Muscle layer of duodenum (tissue), 2 donors: Measurements from ENCODE around the gene SPON1.

Experiments
- H3K27ac ChIP-seq: one replicate; pipeline ENCODE4 v1.7.0; 2013; ENCODE audit warnings: mild to moderate bottlenecking, low read length
- H3K27me3 ChIP-seq: one replicate; pipeline ENCODE4 v1.7.0; 2013; ENCODE audit warnings: low read depth, mild to moderate bottlenecking, control low read depth, low read length
- H3K36me3 ChIP-seq, 2 donors: one replicate each; pipeline ENCODE4 v1.7.0; 2013; ENCODE audit warnings: low read length in 2 of 2, control low read depth in 1 of 2, mild to moderate bottlenecking in 1 of 2; ENCODE audit not compliant: insufficient read depth in 2 of 2, control insufficient read depth in 1 of 2
- H3K4me1 ChIP-seq, 2 donors: one replicate each; pipeline ENCODE4 v1.7.0; 2013; ENCODE audit warnings: low read length in 2 of 2, mild to moderate bottlenecking in 2 of 2, control low read depth in 1 of 2, moderate library complexity in 1 of 2; ENCODE audit not compliant: insufficient read depth in 2 of 2, control insufficient read depth in 1 of 2
- H3K4me3 ChIP-seq, 2 donors: one replicate each; pipeline ENCODE4 v1.7.0; 2013; ENCODE audit warnings: low read length in 2 of 2, low read depth in 1 of 2, mild to moderate bottlenecking in 1 of 2
- H3K9me3 ChIP-seq, 2 donors: one replicate each; pipeline ENCODE4 v1.7.0; 2013; ENCODE audit warnings: low read length in 2 of 2, control low read depth in 1 of 2, mild to moderate bottlenecking in 1 of 2; ENCODE audit not compliant: control insufficient read depth in 1 of 2
- donor health status: healthy.

SPON1 gene

GRCh38 chr11:14042686-14043465, 80.4 kb downstream of the SPON1 start:
- H3K36me3 ChIP-seq, result no peaks in the 10 kb centered on the region
- H3K27ac ChIP-seq, result no peak overlapping the region
- peaks cover 0 to 15% of the 10 kb centered on the region in 2 donors for H3K4me1 ChIP-seq
- no peaks in the 10 kb centered on the region for H3K9me3 ChIP-seq
- H3K27me3 ChIP-seq, result no peaks in the 10 kb centered on the region
- H3K4me3 ChIP-seq, result no peak overlapping the region

- Histone ChIP-seq H3K27me3 (no peaks in the 10 kb centered on the region), H3K4me3 (no peak overlapping the region), H3K4me1 (peaks cover 0 to 15% of the 10 kb centered on the region in 2 donors)
Measured at GRCh38 chr11:14044916-14045315, 82.4 kb downstream of the SPON1 start.

GRCh38 chr11:14045417-14045816, 82.9 kb downstream of the SPON1 start:
- Histone ChIP-seq H3K4me3 (no peak overlapping the region), H3K27ac (no peak overlapping the region), H3K4me1 (peaks cover 0 to 15% of the 10 kb centered on the region in 2 donors), H3K36me3 (no peaks in the 10 kb centered on the region), H3K9me3 (no peaks in the 10 kb centered on the region), H3K27me3 (no peaks in the 10 kb centered on the region)

More at GRCh38 chr11:14044916-14045315, 82.4 kb downstream of the SPON1 start:
- Histone ChIP-seq H3K9me3 (no peaks in the 10 kb centered on the region), H3K36me3 (no peaks in the 10 kb centered on the region), H3K27ac (no peak overlapping the region)

GRCh38 chr11:14052198-14052597, 89.7 kb downstream of the SPON1 start:
- Histone ChIP-seq H3K36me3 (no peaks in the 10 kb centered on the region), H3K4me1 (peaks cover 5% of the 10 kb centered on the region in 2 donors), H3K4me3 (no peak overlapping the region), H3K27me3 (no peaks in the 10 kb centered on the region), H3K9me3 (no peaks in the 10 kb centered on the region), H3K27ac (no peak overlapping the region)

GRCh38 chr11:14054116-14055107, 91.9 kb downstream of the SPON1 start:
- Histone ChIP-seq H3K4me1 (peaks cover 5% of the 10 kb centered on the region in 2 donors), H3K4me3 (no peak overlapping the region), H3K9me3 (no peaks in the 10 kb centered on the region), H3K27ac (no peak overlapping the region), H3K27me3 (no peaks in the 10 kb centered on the region), H3K36me3 (no peaks in the 10 kb centered on the region)

DNA sequence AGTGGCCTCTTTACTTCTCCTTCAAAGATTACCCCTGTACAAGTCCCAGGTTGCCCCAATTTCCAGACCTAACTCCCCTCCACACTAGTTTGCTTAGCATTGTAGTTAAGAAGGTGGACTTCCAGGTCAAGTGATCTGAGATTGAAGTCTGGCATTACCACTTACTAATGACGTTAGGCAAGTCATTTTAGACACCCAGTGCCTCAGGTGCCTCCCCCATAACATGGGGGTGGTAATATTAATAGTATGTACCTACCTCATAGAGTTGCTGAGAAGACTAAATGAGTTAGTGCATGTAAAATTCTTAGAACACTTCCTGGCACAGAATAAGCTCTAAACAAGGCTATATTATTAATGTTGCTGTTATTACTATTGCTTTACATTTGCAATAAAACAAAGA, 93.4 kb downstream of the SPON1 start:
- Histone ChIP-seq H3K4me1 (peaks cover 5 to 6% of the 10 kb centered on the region in 2 donors), H3K4me3 (no peak overlapping the region), H3K9me3 (no peaks in the 10 kb centered on the region), H3K27ac (no peak overlapping the region), H3K27me3 (no peaks in the 10 kb centered on the region), H3K36me3 (no peaks in the 10 kb centered on the region)

GRCh38 chr11:14058061-14058460, 95.5 kb downstream of the SPON1 start:
- H3K4me1 ChIP-seq, result peaks cover 5 to 6% of the 10 kb centered on the region in 2 donors
- no peak overlapping the region for H3K27ac ChIP-seq
- no peaks in the 10 kb centered on the region for H3K27me3 ChIP-seq
- H3K4me3 ChIP-seq, result no peak overlapping the region
- no peaks in the 10 kb centered on the region for H3K36me3 ChIP-seq
- no peaks in the 10 kb centered on the region for H3K9me3 ChIP-seq

DNA sequence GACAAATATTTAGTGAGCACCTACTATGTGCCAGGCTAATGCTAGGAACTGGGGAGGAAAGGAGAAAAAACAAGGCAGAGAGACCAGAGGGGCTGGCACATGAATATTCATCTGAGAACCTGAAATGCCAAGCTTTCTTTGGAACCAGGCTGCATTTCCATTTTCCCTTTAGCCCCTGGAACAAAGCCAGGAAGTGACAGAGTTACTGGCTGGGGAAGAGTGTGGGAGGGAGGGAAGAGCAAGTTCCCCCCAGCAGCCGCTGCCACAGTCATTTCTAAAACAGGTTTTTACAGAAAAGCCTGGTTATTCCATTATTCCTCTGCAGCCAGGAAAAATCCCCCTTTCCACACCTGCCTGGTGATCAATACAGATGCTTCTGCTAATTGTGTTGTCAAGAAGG, 97.0 kb downstream of the SPON1 start:
- Histone ChIP-seq H3K27ac (no peak overlapping the region), H3K4me1 (peaks cover 0 to 6% of the 10 kb centered on the region in 2 donors), H3K4me3 (no peak overlapping the region), H3K36me3 (no peaks in the 10 kb centered on the region), H3K9me3 (no peaks in the 10 kb centered on the region), H3K27me3 (no peaks in the 10 kb centered on the region)

DNA sequence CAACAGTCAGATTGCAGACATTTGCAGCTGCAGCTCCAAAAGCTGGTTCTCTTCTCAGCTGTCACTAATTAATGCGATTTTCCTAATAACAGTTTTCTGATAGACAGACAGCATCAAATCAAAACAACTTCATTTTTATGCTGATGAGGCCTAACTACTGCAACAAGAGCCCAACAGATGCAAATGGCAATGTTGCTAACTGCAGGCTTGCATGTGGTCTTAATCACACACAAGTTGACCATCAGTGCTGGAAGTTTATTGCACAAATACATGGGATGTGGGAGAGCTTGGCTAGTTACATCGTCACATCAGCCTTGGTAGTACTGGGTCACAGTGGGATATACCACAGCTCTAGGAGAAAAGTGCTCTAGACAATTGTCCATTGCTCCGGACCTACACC, 99.2 kb downstream of the SPON1 start:
- H3K4me3 ChIP-seq, result no peak overlapping the region
- no peaks in the 10 kb centered on the region for H3K9me3 ChIP-seq
- H3K27ac ChIP-seq, result no peak overlapping the region
- no peaks in the 10 kb centered on the region for H3K27me3 ChIP-seq
- H3K36me3 ChIP-seq, result no peaks in the 10 kb centered on the region
- H3K4me1 ChIP-seq, result peaks cover 3 to 21% of the 10 kb centered on the region in 2 donors

DNA sequence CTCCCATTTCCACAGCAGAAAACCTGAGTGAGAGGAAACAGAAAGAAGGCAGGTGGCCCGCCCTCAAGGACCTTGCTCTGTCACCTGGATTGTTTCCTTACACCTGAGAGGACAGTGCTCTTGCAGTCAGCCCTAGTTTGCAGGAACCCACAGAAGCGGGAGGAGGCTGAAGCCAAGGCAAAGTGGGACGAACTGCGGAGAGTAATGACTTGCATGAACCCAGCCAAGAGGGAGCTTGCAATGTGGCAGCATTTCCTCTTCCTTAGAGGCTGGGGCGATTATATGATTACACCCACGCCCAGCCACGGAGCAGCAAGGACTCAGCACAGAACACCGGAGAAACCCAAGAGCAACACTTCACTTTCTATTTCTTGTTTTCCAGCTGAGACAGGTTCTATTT, 102.6 kb downstream of the SPON1 start:
- H3K27ac ChIP-seq, result no peak overlapping the region
- peaks cover 3 to 14% of the 10 kb centered on the region in 2 donors for H3K4me1 ChIP-seq
- H3K27me3 ChIP-seq, result no peaks in the 10 kb centered on the region
- H3K36me3 ChIP-seq, result no peaks in the 10 kb centered on the region
- H3K4me3 ChIP-seq, result peak overlapping the region in 1 of 2 donors; percentile 14
- no peaks in the 10 kb centered on the region for H3K9me3 ChIP-seq

- no peaks in the 10 kb centered on the region for H3K27me3 ChIP-seq
- H3K36me3 ChIP-seq, result no peaks in the 10 kb centered on the region
- H3K4me1 ChIP-seq, result peaks cover 3 to 14% of the 10 kb centered on the region in 2 donors
- H3K4me3 ChIP-seq, result no peak overlapping the region
- H3K9me3 ChIP-seq, result no peaks in the 10 kb centered on the region
- no peak overlapping the region for H3K27ac ChIP-seq
Measured at GRCh38 chr11:14065681-14066080, 103.2 kb downstream of the SPON1 start.
